Measurements from ENCODE around the gene C3orf22. TPM values are rescaled to one million over a fixed set of nuclear protein-coding genes. Genes with fewer than 3 reads are reported as not detected.
"Not testable (repeated sequence)": the region's sequence is repeated elsewhere in the genome, so short reads cannot be mapped to it uniquely, and the experiment has no call there.

The C3orf22 gene
- total RNA-seq, 4 donors from 2014 or later = not detected

DNA sequence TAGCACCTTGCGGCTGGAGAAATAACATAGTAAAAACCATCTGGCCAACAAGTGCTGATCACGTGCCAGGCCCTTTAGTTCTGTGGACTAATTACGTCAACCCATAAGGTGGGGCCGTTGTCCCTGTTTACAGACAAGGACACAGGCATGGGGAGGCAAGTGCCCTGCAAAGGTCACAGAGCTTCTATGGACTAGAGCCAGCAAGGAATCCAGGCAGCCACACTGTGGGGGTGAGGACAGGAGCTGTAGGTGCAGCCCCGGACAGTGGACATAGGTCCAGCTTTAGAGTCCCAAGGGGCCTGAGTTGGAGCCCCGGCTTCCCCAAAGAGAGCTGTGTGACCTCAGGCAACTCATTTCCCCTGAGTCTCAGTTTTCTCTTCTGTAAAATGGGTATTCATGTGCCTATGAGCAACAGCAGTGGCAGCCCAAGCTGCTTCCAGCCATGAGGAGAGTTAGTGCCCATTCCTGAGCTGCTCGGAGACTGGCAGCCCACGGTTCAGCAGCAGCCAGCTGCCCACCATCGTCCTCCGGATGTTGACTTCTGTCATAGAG, 20.9 kb downstream of the C3orf22 start:
- intact Hi-C loops (cut with DNase I; ENCODE audit: low total_unique reads) = no loop called here
- DNase-seq = no peak
- Histone ChIP-seq H3K4me1 (no peaks in the 10 kb centered on the region), H3K36me3 (no peaks in the 10 kb centered on the region), H3K4me3 (no peak overlapping the region), H3K27ac (no peak overlapping the region), H3K9me3 (no peaks in the 10 kb centered on the region), H3K27me3 (no peaks in the 10 kb centered on the region)
- no peak for TF ChIP-seq POLR2A (IDR thresholded peaks at IDR 0.05)
- TF ChIP-seq, protein P1, sequence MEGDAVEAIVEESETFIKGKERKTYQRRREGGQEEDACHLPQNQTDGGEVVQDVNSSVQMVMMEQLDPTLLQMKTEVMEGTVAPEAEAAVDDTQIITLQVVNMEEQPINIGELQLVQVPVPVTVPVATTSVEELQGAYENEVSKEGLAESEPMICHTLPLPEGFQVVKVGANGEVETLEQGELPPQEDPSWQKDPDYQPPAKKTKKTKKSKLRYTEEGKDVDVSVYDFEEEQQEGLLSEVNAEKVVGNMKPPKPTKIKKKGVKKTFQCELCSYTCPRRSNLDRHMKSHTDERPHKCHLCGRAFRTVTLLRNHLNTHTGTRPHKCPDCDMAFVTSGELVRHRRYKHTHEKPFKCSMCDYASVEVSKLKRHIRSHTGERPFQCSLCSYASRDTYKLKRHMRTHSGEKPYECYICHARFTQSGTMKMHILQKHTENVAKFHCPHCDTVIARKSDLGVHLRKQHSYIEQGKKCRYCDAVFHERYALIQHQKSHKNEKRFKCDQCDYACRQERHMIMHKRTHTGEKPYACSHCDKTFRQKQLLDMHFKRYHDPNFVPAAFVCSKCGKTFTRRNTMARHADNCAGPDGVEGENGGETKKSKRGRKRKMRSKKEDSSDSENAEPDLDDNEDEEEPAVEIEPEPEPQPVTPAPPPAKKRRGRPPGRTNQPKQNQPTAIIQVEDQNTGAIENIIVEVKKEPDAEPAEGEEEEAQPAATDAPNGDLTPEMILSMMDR (IDR thresholded peaks at IDR 0.05) = no peak

DNA sequence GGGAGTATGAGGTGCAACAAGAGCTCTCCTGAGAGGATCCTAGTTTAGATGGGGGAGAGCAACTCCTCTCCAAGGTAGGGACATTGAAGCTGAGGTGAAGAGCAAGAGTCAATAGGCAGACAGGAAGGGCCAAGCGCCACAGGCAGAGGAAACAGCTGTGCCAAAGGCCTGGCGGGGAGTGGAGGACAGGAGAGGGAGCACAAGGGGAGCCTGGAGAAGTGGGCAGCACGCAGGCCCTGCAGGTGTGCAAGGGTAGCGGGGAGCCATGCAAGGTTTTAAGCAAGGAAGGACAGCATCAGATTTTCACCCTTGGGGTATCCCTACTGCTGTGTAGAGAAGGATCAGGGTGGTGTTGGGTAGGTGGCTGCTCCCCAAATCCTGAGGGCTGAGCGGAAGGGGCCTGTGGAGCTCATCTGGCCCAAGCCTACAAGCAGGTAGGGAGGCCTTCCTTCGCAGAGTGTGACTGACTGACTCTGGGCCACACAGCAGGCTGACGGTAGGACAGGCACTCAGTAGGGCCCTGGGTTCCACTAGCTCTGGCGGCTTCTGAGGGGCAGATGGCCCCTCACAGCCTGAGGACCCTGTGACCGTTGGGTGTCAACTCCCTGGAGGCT, 21.5 kb downstream of the C3orf22 start:
- no peaks in the 10 kb centered on the region for H3K9me3 ChIP-seq
- H3K27me3 ChIP-seq = no peaks in the 10 kb centered on the region
- H3K4me1 ChIP-seq = no peaks in the 10 kb centered on the region
- intact Hi-C loops (cut with DNase I; ENCODE audit: low total_unique reads) = no loop called here
- H3K27ac ChIP-seq = no peak overlapping the region
- no peaks in the 10 kb centered on the region for H3K36me3 ChIP-seq
- H3K4me3 ChIP-seq = no peak overlapping the region
- TF ChIP-seq, protein P1 (IDR thresholded peaks at IDR 0.05) = no peak
- no peak for TF ChIP-seq POLR2A (IDR thresholded peaks at IDR 0.05)
- DNase-seq = no peak

DNA sequence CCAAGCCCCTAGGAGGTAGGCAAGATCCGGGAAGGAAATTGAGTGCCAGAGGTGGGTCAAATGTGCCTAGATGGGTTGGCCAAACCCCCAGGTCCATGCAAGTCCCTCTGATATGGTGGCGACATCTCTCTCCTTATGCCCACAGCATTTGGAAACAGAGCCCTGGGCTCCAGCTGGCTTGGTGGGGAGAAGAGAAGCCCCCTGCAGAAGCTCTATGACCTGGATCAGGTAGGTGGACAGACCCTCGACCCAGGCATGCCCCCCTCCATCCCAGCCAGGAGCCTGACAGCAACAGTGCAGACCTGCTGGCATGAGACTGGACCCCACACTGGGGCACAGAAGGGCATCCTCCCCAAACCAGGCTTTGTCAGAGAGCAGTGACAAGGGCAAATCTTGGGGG, 22.6 kb downstream of the C3orf22 start:
- Histone ChIP-seq H3K9me3 (no peaks in the 10 kb centered on the region), H3K27ac (no peak overlapping the region), H3K27me3 (no peaks in the 10 kb centered on the region), H3K36me3 (no peaks in the 10 kb centered on the region), H3K4me1 (no peaks in the 10 kb centered on the region), H3K4me3 (no peak overlapping the region)
- no peak for DNase-seq
- intact Hi-C loops (cut with DNase I; ENCODE audit: low total_unique reads) = no loop called here
- no peak for TF ChIP-seq POLR2A (IDR thresholded peaks at IDR 0.05)
- TF ChIP-seq, protein P1 (IDR thresholded peaks at IDR 0.05) = no peak

DNA sequence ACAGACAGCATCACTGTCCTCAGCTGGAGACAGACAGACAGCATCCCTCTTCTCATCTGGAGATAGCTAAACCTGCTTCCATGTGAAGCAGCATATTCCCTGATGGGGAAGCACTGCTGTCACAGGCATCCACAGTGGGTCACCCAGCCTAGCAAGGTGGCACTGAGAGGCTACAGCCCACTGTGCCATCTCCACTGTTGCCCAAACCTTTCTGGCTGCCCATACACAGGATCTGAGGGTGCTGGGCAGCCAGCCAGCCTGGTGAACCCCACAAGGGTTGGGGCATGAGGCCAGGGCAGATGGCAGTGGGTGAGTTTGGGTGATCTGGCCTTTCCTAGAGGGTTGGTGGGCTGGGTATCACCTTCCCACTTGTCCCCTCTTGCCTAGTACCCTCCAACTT, 23.1 kb downstream of the C3orf22 start:
- Histone ChIP-seq H3K27me3 (no peaks in the 10 kb centered on the region), H3K4me3 (no peak overlapping the region), H3K36me3 (no peaks in the 10 kb centered on the region), H3K27ac (no peak overlapping the region), H3K9me3 (no peaks in the 10 kb centered on the region), H3K4me1 (no peaks in the 10 kb centered on the region)
- DNase-seq = no peak
- intact Hi-C loops (cut with DNase I; ENCODE audit: low total_unique reads) = no loop called here
- no peak for TF ChIP-seq POLR2A (IDR thresholded peaks at IDR 0.05)
- TF ChIP-seq, protein P1 (IDR thresholded peaks at IDR 0.05) = no peak

DNA sequence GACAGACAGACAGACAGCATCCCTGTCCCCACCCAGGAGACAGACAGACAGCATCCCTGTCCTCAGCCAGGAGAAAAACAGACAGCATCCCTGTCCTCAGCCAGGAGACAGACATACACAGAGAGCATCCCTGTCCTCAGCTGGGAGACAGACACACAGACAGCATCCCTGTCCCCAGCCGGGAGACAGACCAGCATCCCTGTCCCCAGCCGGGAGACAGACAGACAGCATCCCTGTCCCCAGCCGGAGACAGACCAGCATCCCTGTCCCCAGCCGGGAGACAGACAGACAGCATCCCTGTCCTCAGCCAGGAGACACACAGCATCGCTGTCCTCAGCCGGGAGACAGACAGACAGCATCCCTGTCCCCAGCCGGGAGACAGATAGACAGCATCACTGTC, 24.0 kb downstream of the C3orf22 start:
- H3K4me3 ChIP-seq; H3K27me3 ChIP-seq; H3K27ac ChIP-seq; H3K9me3 ChIP-seq; H3K36me3 ChIP-seq; H3K4me1 ChIP-seq; DNase-seq; intact Hi-C loops (cut with DNase I; ENCODE audit: low total_unique reads): not testable (repeated sequence)

Data from uterus (tissue), 4 donors.